Natural killer cell (primary cell): ENCODE results near the gene ABCC2. TPM values are rescaled to one million over a fixed set of nuclear protein-coding genes. Genes with fewer than 3 reads are reported as not detected.

Experiments
- ATAC-seq, 3 donors: fragments of 150-1000 bp in 2 of 3; fragments of 200-7000 bp in 1 of 3; cut with Tn5 transposase; 1 replicate in 1 of 3; 2 replicates in 2 of 3; pipeline ENCODE4 v1.10.0; 2021; ENCODE audit warnings: mild to moderate bottlenecking in 2 of 3, moderate library complexity in 2 of 3
- DNase-seq, 2 donors: peaks; one replicate each; pipeline versions ENCODE4 v3.0.0 to v3.0.0-alpha.2; 2013 to 2021; ENCODE audit warnings: mixed read lengths in 1 of 2
- H3K27ac ChIP-seq: one replicate; pipeline ENCODE4 v1.5.1; 2013; ENCODE audit warnings: mild to moderate bottlenecking, low read length
- H3K27me3 ChIP-seq: one replicate; pipeline ENCODE4 v1.6.1; 2013; ENCODE audit warnings: low read length; ENCODE audit not compliant: control insufficient read depth, insufficient read depth
- H3K36me3 ChIP-seq: one replicate; pipeline ENCODE4 v1.6.1; 2013; ENCODE audit warnings: low read length; ENCODE audit not compliant: control insufficient read depth, insufficient read depth
- H3K4me1 ChIP-seq: one replicate; pipeline ENCODE4 v1.6.1; 2013; ENCODE audit warnings: low read length; ENCODE audit not compliant: control insufficient read depth, insufficient read depth
- H3K4me3 ChIP-seq: one replicate; pipeline ENCODE4 v1.5.1; 2013; ENCODE audit warnings: low read length
- H3K9me3 ChIP-seq: one replicate; pipeline ENCODE4 v1.6.1; 2013; ENCODE audit warnings: low read length; ENCODE audit not compliant: control insufficient read depth, insufficient read depth
- H3K27ac Mint-ChIP-seq, 2 donors: one replicate each; pipeline ENCODE4 v1.8.0; 2022; ENCODE audit warnings: mild to moderate bottlenecking in 2 of 2, mixed read lengths in 2 of 2, moderate library complexity in 1 of 2
- H3K27me3 Mint-ChIP-seq, 2 donors: one replicate each; pipeline ENCODE4 v1.8.0; 2022; ENCODE audit warnings: low read depth in 2 of 2, mixed read lengths in 2 of 2
- H3K36me3 Mint-ChIP-seq: one replicate; pipeline ENCODE4 v1.8.0; 2022; ENCODE audit warnings: mixed read lengths
- H3K4me1 Mint-ChIP-seq, 2 donors: one replicate each; pipeline ENCODE4 v1.8.0; 2022; ENCODE audit warnings: mixed read lengths in 2 of 2
- H3K4me3 Mint-ChIP-seq: one replicate; pipeline ENCODE4 v1.8.0; 2022; ENCODE audit warnings: mild to moderate bottlenecking, moderate library complexity, mixed read lengths
- H3K9me3 Mint-ChIP-seq, 2 donors: one replicate each; pipeline ENCODE4 v1.8.0; 2022; ENCODE audit warnings: mixed read lengths in 2 of 2
- CTCF ChIP-seq: fragments of 200-600 bp; IDR thresholded peaks from one replicate; pipeline ENCODE4 v1.8.0; 2022; ENCODE audit warnings: antibody characterized with exemption
- WGBS: methylation state at CpG from one replicate; pipeline ENCODE4 v1.1.7; 2013; ENCODE audit warnings: missing lambda C conversion rate; ENCODE audit not compliant: insufficient coverage; 5-methylcytosine and 5-hydroxymethylcytosine counted together
- intact Hi-C: fragments of 100-400 bp; cut with micrococcal nuclease; formaldehyde crosslinking; loops from one replicate; pipeline ENCODE4 v1.14.2; 2022
- total RNA-seq, 4 donors: library from RNA; stranded (reverse); fragments of 120-200 nt in 1 of 4; gene quantifications; one replicate each; pipeline versions ENCODE4 v1.2.3 to v1.2.4, GENCODE V29; 2013 to 2022

The ABCC2 gene
- total RNA-seq, 3 donors from 2014 or later (not counting 1 experiment from before 2014, with no cell fraction given) = 1.3 to 3.4 (median 2.7) TPM

- peaks cover 3% of the 10 kb centered on the region for H3K27me3 ChIP-seq
- H3K4me1 Mint-ChIP-seq = peaks cover 10 to 11% of the 10 kb centered on the region in 2 donors
- no peak overlapping the region for H3K4me3 Mint-ChIP-seq
- intact Hi-C loops = loop anchor here (10.0 kb wide), 1 partner anchor 166 kb away; no protein-coding TSS in a partner anchor
- no peak for ATAC-seq
- peaks cover 10% of the 10 kb centered on the region for H3K4me1 ChIP-seq
- no peaks in the 10 kb centered on the region for H3K9me3 ChIP-seq
- no peaks in the 10 kb centered on the region for H3K9me3 Mint-ChIP-seq
- H3K36me3 ChIP-seq = no peaks in the 10 kb centered on the region
- H3K4me3 ChIP-seq = no peak overlapping the region
- H3K27me3 Mint-ChIP-seq = peaks cover 0 to 2% of the 10 kb centered on the region in 2 donors
- H3K36me3 Mint-ChIP-seq = no peaks in the 10 kb centered on the region
- DNase-seq = no peak
- H3K27ac ChIP-seq = no peak overlapping the region
- no peak overlapping the region for H3K27ac Mint-ChIP-seq
- WGBS = 96% methylated on average over 7 of the region's 7 CpGs
- TF ChIP-seq CTCF = no peak
Measured at GRCh38 chr10:99849057-99849456, 66.6 kb downstream of the ABCC2 start.

- no peaks in the 10 kb centered on the region for H3K36me3 Mint-ChIP-seq
- peaks cover 0 to 2% of the 10 kb centered on the region in 2 donors for H3K27me3 Mint-ChIP-seq
- peaks cover 10 to 11% of the 10 kb centered on the region in 2 donors for H3K4me1 Mint-ChIP-seq
- no peak overlapping the region for H3K27ac Mint-ChIP-seq
- no peak overlapping the region for H3K27ac ChIP-seq
- intact Hi-C loops = loop anchor here (10.0 kb wide), 1 partner anchor 165 kb away; no protein-coding TSS in a partner anchor
- no peaks in the 10 kb centered on the region for H3K9me3 ChIP-seq
- no peak overlapping the region for H3K4me3 ChIP-seq
- no peak overlapping the region for H3K4me3 Mint-ChIP-seq
- ATAC-seq (no peak), DNase-seq (no peak)
- TF ChIP-seq CTCF = no peak
- H3K4me1 ChIP-seq = peaks cover 10% of the 10 kb centered on the region
- WGBS = 97% methylated on average over 2 of the region's 2 CpGs
- no peaks in the 10 kb centered on the region for H3K36me3 ChIP-seq
- H3K9me3 Mint-ChIP-seq = no peaks in the 10 kb centered on the region
- H3K27me3 ChIP-seq = peaks cover 3% of the 10 kb centered on the region
Measured at GRCh38 chr10:99849536-99849935, 67.1 kb downstream of the ABCC2 start.

GRCh38 chr10:99850021-99850766, 67.8 kb downstream of the ABCC2 start:
- peaks cover 10 to 11% of the 10 kb centered on the region in 2 donors for H3K4me1 Mint-ChIP-seq
- no peak for TF ChIP-seq CTCF
- Histone ChIP-seq H3K4me1 (peaks cover 10% of the 10 kb centered on the region), H3K9me3 (no peaks in the 10 kb centered on the region), H3K27me3 (peaks cover 3% of the 10 kb centered on the region), H3K4me3 (no peak overlapping the region), H3K36me3 (no peaks in the 10 kb centered on the region), H3K27ac (no peak overlapping the region)
- ATAC-seq (no peak), DNase-seq (no peak)
- no peaks in the 10 kb centered on the region for H3K9me3 Mint-ChIP-seq
- no peak overlapping the region for H3K4me3 Mint-ChIP-seq
- peaks cover 0 to 2% of the 10 kb centered on the region in 2 donors for H3K27me3 Mint-ChIP-seq
- no peak overlapping the region for H3K27ac Mint-ChIP-seq
- no peaks in the 10 kb centered on the region for H3K36me3 Mint-ChIP-seq
- 90% methylated on average over 11 of the region's 11 CpGs for WGBS
- intact Hi-C loops = no loop called here
